Heart left ventricle (tissue), 16 donors: Measurements from ENCODE around the gene B4GAT1. TPM values are rescaled to one million over a fixed set of nuclear protein-coding genes. Genes with fewer than 3 reads are reported as not detected.

Source experiments
- ATAC-seq, 4 donors: fragments of 200-7000 bp; cut with Tn5 transposase; one replicate each; pipeline ENCODE4 v1.9.1; 2020 to 2022; ENCODE audit warnings: moderate library complexity in 4 of 4, mild to moderate bottlenecking in 3 of 4, moderate number of reproducible peaks in 1 of 4
- DNase-seq, 5 donors: peaks; one replicate each; pipeline ENCODE4 v3.0.0-alpha.2; 2020
- H3K27ac ChIP-seq, 12 donors: fragments of 200-600 bp; sonication (generic) in 4 of 12; one replicate each; pipeline versions ENCODE4 v1.5.0 to v1.8.0; 2016 to 2022; ENCODE audit warnings: mild to moderate bottlenecking in 2 of 12
- H3K27me3 ChIP-seq, 9 donors: fragments of 200-600 bp; sonication (generic) in 2 of 9; one replicate each; pipeline versions ENCODE4 v1.5.1 to v1.8.0; 2016 to 2022; ENCODE audit warnings: mild to moderate bottlenecking in 3 of 9
- H3K36me3 ChIP-seq, 9 donors: fragments of 200-600 bp; sonication (generic) in 2 of 9; one replicate each; pipeline versions ENCODE4 v1.5.0 to v1.8.0; 2018 to 2022; ENCODE audit warnings: mild to moderate bottlenecking in 2 of 9
- H3K4me1 ChIP-seq, 12 donors: fragments of 200-600 bp; sonication (generic) in 4 of 12; one replicate each; pipeline versions ENCODE4 v1.5.0 to v1.8.0; 2016 to 2022; ENCODE audit warnings: mild to moderate bottlenecking in 3 of 12
- H3K4me3 ChIP-seq, 12 donors: fragments of 200-600 bp; sonication (generic) in 4 of 12; one replicate each; pipeline versions ENCODE4 v1.5.0 to v1.8.0; 2017 to 2022; ENCODE audit warnings: mild to moderate bottlenecking in 9 of 12, moderate library complexity in 4 of 12
- H3K9me3 ChIP-seq, 12 donors: fragments of 200-600 bp; sonication (generic) in 4 of 12; one replicate each; pipeline versions ENCODE4 v1.5.0 to v1.8.0; 2016 to 2022; ENCODE audit warnings: mild to moderate bottlenecking in 1 of 12
- CTCF ChIP-seq, 12 donors: fragments of 200-600 bp; sonication (generic) in 4 of 12; IDR thresholded peaks; one replicate each; pipeline versions ENCODE4 v1.5.0 to v1.8.0; 2018 to 2022; ENCODE audit warnings: antibody characterized with exemption in 12 of 12, mild to moderate bottlenecking in 5 of 12
- POLR2A ChIP-seq, 2 donors: fragments of 450-650 bp; IDR thresholded peaks; one replicate each; pipeline ENCODE4 v1.6.1; 2017; ENCODE audit warnings: antibody characterized with exemption in 2 of 2, mild to moderate bottlenecking in 2 of 2, moderate library complexity in 2 of 2
- WGBS, 4 donors: extraction: QIAGEN DNeasy Blood & Tissue Kit in 2 of 4; methylation state at CpG; one replicate each; pipeline versions ENCODE4 v1.1.5 to v1.1.7; 2013 to 2018; 5-methylcytosine and 5-hydroxymethylcytosine counted together
- intact Hi-C, 10 donors: fragments of 100-400 bp; cut with DNase I; formaldehyde crosslinking; loops; one replicate each; pipeline versions ENCODE4 v1.11.1 to v1.14.2; 2022
- polyA plus RNA-seq, 2 donors: library from polyadenylated mRNA; stranded (reverse); fragments of 200-250 nt; gene quantifications; one replicate each; pipeline ENCODE4 v1.2.3, GENCODE V29; 2013
- total RNA-seq, 9 donors: library from RNA; depleted of rRNA in 2 of 9; stranded (reverse); fragments of >200 nt in 2 of 9; fragmentation: NEBNext Ultra II Directional in 3 of 9; extraction: Animal tissue kit (Norgen Biotek cat#: 25700) in 3 of 9; gene quantifications; one replicate each; pipeline versions ENCODE4 v1.1.0 to v1.2.4, GENCODE V29; 2016 to 2023
- donor health status: ischemic (EF 13 %, LVEDD 7.1; RV severe dilation, severe dysfunction).
- donor health status: healthy with polysubstance abuse.
- donor health status: DM: no; HTN: yes; CAD: no.
- donor health status: DM: no; HTN: no; CAD: no.
- donor health status: ischemic (EF 25% LVEDD 6.9; RV normal size, moderate dysfunction).
- donor health status: ischemic (EF 25% LVEDD 5.7; RV mildly dilated, moderate dysfunction).
- donor health status: healthy.
- donor health status: DM: yes; HTN: yes; CAD: no.
- donor health status: ischemic (EF 35%, LVEDD 5.7; RV mildly dilated, moderate dysfunction).
- donor health status: nonischemic (EF 11% LVEDD 7.7; RV severe dilation, severe dysfunction).
- donor health status: DM: yes; HTN: yes; CAD: no.
- donor health status: PGD.
- donor health status: ischemic (EF 29% LVEDD 5.4; RV normal size, mild dysfunction).
- donor health status: nonischemic (EF 23%, LVEDD 6.1; RV moderate dilation, normal function).

Gene B4GAT1
- total and polyA plus RNA-seq, 11 donors, result 37.2 to 109 (median 52.3) TPM

GRCh38 chr11:66317723-66318599, 29.5 kb downstream of the B4GAT1 start:
- H3K4me1 ChIP-seq, result peaks cover 0 to 51% (median 35%) of the 10 kb centered on the region in 12 donors
- peak in 3 of 4 donors; percentile 30 to 35 (median 32) for ATAC-seq
- intact Hi-C loops, result no loop called here
- no peaks in the 10 kb centered on the region for H3K27me3 ChIP-seq
- peak; percentile 52 to 76 (median 72) for DNase-seq
- peak overlapping the region; percentile 51 to 94 (median 84) for H3K27ac ChIP-seq
- 33 to 55% (median 39%) methylated on average over 11 to 16 of the region's 16 CpGs for WGBS, 4 donors
- no peaks in the 10 kb centered on the region for H3K36me3 ChIP-seq
- H3K9me3 ChIP-seq, result no peaks in the 10 kb centered on the region
- peak overlapping the region in 9 of 12 donors; percentile 54 to 66 (median 63) for H3K4me3 ChIP-seq
- no peak for TF ChIP-seq CTCF (IDR thresholded peaks at IDR 0.05)
- TF ChIP-seq POLR2A (IDR thresholded peaks at IDR 0.05), result no peak

- DNase-seq (peak in 4 of 5 donors; percentile 60 to 77 (median 66)), ATAC-seq (peak; percentile 11 to 31 (median 20))
- peak overlapping the region; percentile 51 to 94 (median 84) for H3K27ac ChIP-seq
- H3K27me3 ChIP-seq, result no peaks in the 10 kb centered on the region
- 5 to 21% (median 7%) methylated on average over 14 of the region's 14 CpGs; no CpG with 5 or more reads in 1 of the 4 donors for WGBS, 4 donors
- H3K4me1 ChIP-seq, result peaks cover 0 to 52% (median 34%) of the 10 kb centered on the region in 12 donors
- intact Hi-C loops, result no loop called here
- peak overlapping the region in 11 of 12 donors; percentile 42 to 66 (median 62) for H3K4me3 ChIP-seq
- TF ChIP-seq POLR2A (IDR thresholded peaks at IDR 0.05), result no peak
- TF ChIP-seq CTCF (IDR thresholded peaks at IDR 0.05), result no peak
- H3K9me3 ChIP-seq, result no peaks in the 10 kb centered on the region
- no peaks in the 10 kb centered on the region for H3K36me3 ChIP-seq
These were observed 30.1 kb downstream of the B4GAT1 start for GRCh38 chr11:66317322-66317722.

GRCh38 chr11:66316849-66317251, 30.6 kb downstream of the B4GAT1 start, which contains the start of gene CD248:
Gene CD248, minus strand, starts transcription at chr11:66317044. Its CDS starts 17 bp downstream, at chr11:66317027.
- ATAC-seq (peak in 3 of 4 donors; percentile 36 to 62 (median 56)), DNase-seq (peak; percentile 85 to 93 (median 88))
- intact Hi-C loops, result no loop called here

More at GRCh38 chr11:66316849-66317251, 30.6 kb downstream of the B4GAT1 start, which contains the start of gene CD248:
- Histone ChIP-seq H3K4me3 (peak within 1 kb of the TSS; percentile 39 to 66 (median 62)), H3K36me3 (no peaks in the 10 kb centered on the region), H3K27me3 (no peaks in the 10 kb centered on the region), H3K4me1 (peaks cover 0 to 52% (median 32%) of the 10 kb centered on the region in 12 donors), H3K27ac (peak within 1 kb of the TSS; percentile 51 to 94 (median 84)), H3K9me3 (no peaks in the 10 kb centered on the region)
- 0 to 11% (median 6%) methylated on average over 1 to 29 of the region's 29 CpGs for WGBS, 4 donors
- TF ChIP-seq CTCF (IDR thresholded peaks at IDR 0.05), result no peak
- peak in 1 of 2 donors; percentile 79 for TF ChIP-seq POLR2A (IDR thresholded peaks at IDR 0.05)
